HTERT RPE-1 (cell line): Measurements from ENCODE around the gene GPX2.
"Not testable (repeated sequence)": the region's sequence is repeated elsewhere in the genome, so short reads cannot be mapped to it uniquely, and the experiment has no call there.

ENCODE experiments used
- in situ Hi-C: fragments of 300-500 bp; cut with MboI; formaldehyde crosslinking; loops from 4 replicates; pipeline ENCODE4 v1.14.3; 2020; ENCODE audit warnings: low sequenced_read_pairs

The GPX2 gene

DNA sequence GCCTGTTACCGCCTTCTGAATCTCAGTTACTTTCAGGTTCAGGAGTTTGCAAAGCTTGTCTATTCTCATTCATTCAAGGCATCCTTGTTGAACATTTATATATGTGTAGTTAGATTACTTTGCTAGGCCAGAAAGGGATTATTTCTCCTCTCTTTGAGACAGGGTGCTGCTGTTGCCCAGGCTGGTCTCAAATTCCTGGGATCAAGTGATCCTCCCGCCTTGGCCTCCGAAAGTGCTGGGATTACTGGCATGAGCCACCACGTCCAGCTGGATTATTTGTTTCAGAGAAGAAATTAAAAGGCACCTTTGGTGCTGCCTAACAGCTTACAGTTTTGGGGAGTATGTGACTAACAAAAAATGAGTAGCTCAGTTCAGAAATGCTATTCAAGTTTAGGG, 27.5 kb downstream of the GPX2 start:
- in situ Hi-C loops: no loop called here

DNA sequence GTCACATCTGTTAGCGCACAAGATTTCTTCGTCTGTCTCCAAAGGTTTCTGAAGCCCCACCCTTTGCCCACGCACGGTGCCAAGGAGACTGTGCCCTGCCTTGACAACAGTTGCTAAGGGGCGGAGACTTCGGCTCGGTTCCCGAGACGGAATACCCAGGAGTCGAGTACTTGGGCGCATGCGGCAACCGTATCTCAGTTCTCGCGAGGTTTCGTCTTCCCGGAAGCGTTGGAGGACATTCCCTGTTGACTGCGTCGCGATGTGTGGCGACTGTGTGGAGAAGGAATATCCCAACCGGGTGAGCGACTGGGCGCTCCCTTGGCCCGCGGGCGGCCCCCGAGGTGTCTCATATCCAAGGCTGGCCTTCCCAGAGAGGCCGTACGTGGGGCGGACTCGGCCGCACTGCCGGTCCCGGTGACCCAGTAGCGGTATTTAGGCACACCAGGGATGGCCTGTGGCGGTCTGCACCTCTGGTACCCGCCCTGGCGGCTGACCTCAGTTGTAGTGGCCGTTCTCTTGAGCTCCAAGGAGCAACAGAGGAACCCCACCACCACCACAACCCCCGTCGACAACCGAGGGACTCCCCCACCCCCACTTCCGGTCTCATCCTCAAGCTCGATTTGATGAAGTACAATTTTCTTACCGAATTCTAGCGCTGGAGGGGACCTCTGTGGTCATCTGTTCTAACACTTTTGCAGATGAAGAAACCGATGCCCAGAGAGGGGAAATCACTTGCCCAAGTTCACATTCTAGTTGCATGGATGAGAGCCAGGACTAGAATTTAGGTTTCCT, 28.1 kb downstream of the GPX2 start, which contains the start of gene CHURC1:
CHURC1 (plus strand) TSS at position 219 of the 792 bp plus-strand sequence; CDS start at position 260, 41 bp downstream.
- in situ Hi-C loops: no loop called here

DNA sequence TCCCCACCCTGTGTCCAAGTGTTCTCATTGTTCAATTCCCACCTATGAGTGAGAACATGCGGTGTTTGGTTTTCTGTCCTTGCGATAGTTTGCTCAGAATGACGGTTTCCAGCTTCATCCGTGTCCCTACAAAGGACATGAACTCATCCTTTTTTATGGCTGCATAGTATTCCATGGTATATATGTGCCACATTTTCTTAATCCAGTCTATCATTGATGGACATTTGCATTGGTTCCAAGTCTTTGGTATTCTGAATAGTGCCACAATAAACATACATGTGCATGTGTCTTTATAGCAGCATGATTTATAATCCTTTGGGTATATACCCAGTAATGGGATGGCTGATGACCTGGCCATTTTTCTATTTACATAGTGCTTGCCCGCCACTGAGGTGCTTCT, 29.1 kb downstream of the GPX2 start:
- in situ Hi-C loops: not testable (repeated sequence)

DNA sequence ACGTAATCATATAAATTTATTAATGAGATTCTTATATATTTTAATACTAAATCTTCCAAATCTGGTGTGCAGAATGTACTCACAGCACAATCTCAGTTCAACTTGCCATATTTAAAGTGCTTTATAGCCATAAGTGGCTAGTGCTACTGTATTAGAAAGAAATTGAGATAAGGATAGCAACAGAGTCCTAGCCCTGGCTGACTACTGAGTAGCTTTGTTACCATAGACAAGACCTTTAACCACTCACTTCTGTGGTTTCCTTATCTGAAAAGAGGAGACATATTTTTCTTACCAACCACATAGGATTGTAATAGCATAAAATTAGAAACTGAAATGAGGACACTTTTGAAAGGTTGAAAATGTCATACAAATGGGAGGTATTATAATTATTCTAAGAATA, 30.3 kb downstream of the GPX2 start:
- in situ Hi-C loops: no loop called here

DNA sequence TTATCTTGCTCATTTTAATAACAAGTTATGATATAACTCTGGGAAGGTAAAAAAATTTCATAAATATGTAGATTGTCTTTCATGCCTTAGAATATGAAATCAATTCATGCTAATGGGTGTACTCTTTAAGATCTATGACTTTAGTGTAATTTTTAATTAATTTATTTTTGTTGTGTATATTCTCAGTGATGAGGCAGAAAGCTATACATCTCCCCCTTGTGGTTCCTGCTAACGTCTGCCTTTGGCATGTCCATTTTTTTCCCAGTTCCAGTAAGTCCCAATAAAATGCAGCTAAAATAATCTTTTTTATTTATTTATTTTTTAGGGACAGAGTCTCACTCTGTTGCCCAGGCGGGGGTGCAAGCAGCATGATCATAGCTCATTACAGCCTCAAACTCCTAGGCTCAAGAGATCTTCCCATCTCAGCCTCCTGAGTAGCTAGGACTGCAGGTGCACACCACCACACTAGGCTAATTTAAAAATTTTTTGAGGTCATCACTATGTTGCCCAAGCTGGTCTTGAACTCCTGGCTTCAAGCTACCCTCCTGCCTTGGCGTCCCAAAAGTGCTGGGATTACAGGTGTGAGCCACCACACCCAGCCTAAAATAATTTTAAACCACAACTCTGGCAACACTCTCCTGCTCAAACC, 31.6 kb downstream of the GPX2 start:
- in situ Hi-C loops: no loop called here

DNA sequence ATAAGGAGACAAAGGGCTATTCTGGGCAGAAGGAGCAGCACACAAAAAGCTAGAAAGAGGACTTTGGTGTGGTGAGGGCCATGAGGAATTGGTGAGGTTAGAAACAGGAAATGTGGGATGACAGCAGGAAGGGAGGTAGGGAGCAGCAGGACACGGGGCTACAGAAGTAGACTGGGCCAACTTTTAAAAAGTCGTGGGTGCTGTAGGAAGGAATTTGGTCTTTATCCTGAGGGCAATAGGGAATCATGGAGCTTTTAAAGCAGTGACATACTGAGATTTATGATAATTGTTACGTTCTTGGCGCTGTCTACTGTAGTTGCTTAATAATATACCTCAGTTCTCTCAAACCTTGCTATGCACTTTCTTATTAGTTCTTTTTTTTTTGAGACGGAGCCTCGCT, 36.5 kb downstream of the GPX2 start:
- in situ Hi-C loops: no loop called here

DNA sequence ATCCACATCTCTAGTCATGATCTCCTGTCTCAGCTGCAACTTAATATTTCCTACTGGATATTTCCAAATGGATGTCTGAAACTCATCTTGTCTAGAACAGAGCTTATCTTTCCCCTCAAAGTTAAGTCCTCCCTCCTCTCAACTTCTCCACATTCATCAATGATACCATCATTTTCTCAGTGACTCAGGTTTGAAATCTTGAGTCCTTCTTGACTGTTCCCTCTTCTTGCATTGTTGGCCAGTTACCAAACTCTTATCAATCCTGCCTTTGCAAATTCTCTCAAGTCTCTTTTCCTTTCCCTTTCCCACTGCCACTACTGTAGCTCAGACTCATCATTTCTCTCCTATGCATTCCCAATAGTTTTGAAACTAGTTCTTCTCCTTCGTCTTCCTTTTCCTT, 42.6 kb downstream of the GPX2 start:
- in situ Hi-C loops: no loop called here

DNA sequence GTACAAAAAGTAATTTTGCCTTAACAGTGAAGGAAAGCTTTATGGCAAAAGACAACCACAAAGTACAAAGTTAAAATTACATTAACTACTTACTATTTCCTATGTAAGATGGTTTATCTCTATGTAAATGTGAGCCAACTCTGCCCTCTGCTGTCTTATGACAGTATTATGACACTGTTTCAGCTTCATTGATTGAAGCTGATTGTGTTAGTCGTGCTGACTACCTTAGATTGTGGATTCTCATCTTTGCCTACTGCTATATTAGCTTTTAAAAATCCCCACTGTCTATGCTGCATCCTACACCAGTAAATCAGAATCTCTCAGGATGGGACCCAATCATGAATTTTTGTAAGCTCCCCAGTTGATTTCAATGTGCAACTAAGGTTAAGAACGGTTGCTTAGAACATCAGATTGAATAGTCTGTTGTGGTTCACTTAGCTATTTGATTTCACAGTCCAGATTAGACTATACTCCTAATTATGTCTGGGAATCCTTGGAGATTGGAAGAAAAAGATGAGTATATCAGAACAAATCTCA, 50.6 kb downstream of the GPX2 start:
- in situ Hi-C loops: no loop called here

DNA sequence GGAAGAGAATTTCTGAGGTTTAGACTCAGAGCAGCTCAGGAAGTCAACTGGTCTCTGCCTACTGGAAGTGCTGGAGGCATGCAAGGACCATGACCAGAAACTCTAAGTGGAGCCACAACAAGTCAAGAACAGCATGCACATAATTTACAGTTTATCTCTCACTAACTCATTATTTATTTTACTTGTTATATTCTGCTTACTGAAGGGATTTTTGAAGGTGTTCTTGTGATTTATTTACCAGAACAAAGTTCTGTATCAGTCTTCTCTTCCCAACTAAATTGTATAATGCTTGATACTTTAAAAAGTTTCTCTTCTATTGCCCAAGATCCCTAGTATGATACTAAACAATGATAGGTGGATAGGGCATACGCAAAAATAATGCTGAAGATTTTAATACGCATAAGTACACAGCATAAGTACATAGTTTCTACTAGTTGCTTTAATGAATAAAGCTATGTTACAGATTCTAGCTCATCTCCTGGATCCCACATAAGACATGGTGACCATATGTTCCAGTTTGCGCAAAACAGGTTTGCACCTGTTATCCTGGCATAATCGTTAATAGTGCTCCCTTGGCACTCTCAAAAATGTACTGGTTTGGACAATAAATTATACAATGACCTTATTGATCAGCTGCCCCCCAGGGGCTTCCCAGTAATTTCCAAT, 51.2 kb downstream of the GPX2 start:
- in situ Hi-C loops: no loop called here

DNA sequence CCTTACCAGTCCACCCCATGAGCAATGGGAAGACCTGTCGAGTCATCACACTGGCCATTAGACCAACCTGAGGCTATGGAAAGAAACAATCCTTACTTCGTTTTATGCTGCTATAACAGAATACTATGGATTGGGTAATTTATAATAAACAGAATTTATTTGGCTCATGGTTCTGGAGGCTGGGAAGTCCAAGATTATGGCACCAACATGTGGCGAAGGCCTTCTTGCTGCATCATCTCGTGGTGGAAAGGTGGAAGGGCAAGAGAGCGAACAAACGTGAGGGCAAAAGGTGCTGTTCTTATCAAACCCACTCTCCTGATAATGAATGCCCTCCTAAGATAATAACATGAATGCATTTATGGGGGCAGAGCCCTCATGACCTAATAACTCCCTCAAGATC, 53.2 kb downstream of the GPX2 start:
- in situ Hi-C loops: no loop called here
